ENCODE results near the gene HOXB3. TPM values are rescaled to one million over a fixed set of nuclear protein-coding genes. Genes with fewer than 3 reads are reported as not detected.

Gene HOXB3
- total and polyA plus RNA-seq, 10 donors = 3.6 to 23.1 (median 8.8) TPM

DNA sequence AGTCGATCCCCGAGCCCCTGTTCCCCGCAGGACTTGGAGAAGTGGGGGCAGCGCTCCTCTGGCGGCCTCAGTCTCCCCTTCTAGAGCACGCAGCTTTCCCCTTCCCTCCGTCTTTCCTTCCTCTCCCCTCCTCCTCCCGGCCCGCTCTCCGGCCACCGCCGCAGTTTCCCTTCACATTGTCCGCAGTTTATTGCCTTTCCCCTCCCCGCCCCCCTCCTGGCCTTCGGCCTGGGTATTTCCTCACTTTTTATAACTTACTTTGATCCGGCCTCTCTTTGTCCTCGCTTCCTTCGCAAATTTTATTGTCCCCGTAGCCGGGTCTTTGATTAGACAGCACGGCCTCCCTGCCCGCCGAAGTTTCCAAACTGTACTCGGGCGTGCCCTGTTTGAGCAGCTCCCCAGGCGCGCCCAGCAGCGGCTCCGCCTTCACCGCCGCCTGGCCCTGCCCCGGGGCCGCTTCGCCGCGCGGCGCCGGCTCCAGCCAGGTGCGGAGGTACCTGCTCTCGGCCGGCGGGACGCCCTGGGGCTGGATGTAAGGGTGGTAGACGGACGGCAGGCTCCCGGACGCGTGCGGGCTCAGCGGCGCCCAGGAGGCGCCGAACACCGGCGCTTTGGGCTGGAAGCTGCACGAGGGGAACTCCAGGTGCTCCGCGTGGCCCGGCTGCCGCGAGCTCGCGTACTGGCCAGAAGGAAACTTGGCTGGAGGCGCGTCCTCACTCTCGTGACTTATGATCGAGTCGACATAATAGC lies 35.6 kb upstream of the HOXB3 start:
- peaks cover 22 to 31% (median 26%) of the 10 kb centered on the region in 6 donors for H3K4me1 ChIP-seq
- intact Hi-C loops (cut with DNase I; ENCODE audit: low total_unique reads) = no loop called here
- no peak for TF ChIP-seq POLR2A (IDR thresholded peaks at IDR 0.05)
- TF ChIP-seq, protein P1, sequence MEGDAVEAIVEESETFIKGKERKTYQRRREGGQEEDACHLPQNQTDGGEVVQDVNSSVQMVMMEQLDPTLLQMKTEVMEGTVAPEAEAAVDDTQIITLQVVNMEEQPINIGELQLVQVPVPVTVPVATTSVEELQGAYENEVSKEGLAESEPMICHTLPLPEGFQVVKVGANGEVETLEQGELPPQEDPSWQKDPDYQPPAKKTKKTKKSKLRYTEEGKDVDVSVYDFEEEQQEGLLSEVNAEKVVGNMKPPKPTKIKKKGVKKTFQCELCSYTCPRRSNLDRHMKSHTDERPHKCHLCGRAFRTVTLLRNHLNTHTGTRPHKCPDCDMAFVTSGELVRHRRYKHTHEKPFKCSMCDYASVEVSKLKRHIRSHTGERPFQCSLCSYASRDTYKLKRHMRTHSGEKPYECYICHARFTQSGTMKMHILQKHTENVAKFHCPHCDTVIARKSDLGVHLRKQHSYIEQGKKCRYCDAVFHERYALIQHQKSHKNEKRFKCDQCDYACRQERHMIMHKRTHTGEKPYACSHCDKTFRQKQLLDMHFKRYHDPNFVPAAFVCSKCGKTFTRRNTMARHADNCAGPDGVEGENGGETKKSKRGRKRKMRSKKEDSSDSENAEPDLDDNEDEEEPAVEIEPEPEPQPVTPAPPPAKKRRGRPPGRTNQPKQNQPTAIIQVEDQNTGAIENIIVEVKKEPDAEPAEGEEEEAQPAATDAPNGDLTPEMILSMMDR (IDR thresholded peaks at IDR 0.05 in 8 of 11, conservative IDR thresholded peaks at IDR 0.05 in 3 of 11) = no peak
- TF ChIP-seq POLR2AphosphoS5 (IDR thresholded peaks at IDR 0.05) = no peak
- DNase-seq = no peak
- H3K4me3 ChIP-seq = peak overlapping the region; percentile 12 to 69 (median 40)
- no peaks in the 10 kb centered on the region for H3K9me3 ChIP-seq
- WGBS, 5 donors = 0 to 2% (median 1%) methylated on average over 64 to 69 of the region's 69 CpGs
- H3K27ac ChIP-seq = no peak overlapping the region
- H3K36me3 ChIP-seq = no peaks in the 10 kb centered on the region
- peaks cover 15 to 100% (median 100%) of the 10 kb centered on the region in 7 donors for H3K27me3 ChIP-seq (replicated peaks in 1 of 7)

DNA sequence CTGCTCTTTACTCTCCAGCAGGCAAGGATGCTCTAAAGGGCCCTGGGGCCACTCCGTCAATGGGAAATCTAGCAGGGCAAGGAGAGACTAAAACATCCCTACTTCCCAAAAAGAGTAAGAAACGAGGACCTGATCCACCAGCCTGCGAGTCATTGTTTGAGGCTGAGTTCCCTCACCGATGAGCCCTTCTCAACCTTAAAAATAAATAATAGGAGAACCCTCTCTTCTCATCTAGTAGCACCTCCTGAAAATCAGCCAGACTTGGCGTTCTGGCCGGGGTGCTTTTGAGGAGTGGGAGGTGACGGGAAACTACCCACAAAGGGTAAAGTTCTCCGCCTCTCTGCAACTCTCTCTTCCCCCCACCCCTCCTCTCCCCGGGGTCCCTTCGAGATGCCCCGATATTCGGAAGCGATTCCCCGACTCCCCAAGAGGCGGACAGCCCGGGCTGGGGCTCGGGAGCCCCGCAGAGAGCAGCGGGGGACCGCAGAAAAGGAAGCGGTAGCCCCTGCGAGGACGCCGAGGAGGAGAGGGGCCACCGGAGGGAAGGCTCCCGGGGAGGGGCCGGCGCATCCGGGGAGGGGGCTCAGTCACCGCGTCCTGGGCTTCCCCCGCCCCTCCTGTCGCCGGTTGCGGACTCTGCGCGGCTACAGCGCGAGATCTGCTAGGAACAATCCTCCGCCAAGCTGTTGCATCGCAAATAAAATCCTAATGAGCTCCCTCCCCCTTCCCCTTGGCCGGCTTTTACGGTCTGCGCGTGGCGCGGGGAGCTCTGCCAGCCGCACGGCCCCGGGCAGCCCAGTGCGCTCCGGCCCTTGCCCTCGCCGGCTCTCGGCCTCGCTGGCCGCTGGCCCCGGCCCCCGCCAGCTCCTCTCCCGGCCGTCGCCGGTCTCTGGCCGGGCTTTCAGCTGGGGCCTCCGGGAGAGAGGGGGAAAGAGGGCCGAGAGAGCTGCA lies 34.8 kb upstream of the HOXB3 start:
- no peak for DNase-seq
- Histone ChIP-seq H3K27ac (no peak overlapping the region), H3K27me3 (replicated peaks in 1 of 7) (peaks cover 16 to 100% (median 100%) of the 10 kb centered on the region in 7 donors), H3K36me3 (no peaks in the 10 kb centered on the region), H3K4me3 (peak overlapping the region in 7 of 8 donors; percentile 32 to 69 (median 40)), H3K9me3 (no peaks in the 10 kb centered on the region), H3K4me1 (peaks cover 22 to 31% (median 26%) of the 10 kb centered on the region in 6 donors)
- 2 to 3% (median 3%) methylated on average over 49 to 66 of the region's 66 CpGs for WGBS, 5 donors
- TF ChIP-seq, protein P1 (IDR thresholded peaks at IDR 0.05 in 8 of 11, conservative IDR thresholded peaks at IDR 0.05 in 3 of 11) = no peak
- TF ChIP-seq POLR2AphosphoS5 (IDR thresholded peaks at IDR 0.05) = no peak
- no peak for TF ChIP-seq POLR2A (IDR thresholded peaks at IDR 0.05)
- intact Hi-C loops (cut with DNase I; ENCODE audit: low total_unique reads) = no loop called here

DNA sequence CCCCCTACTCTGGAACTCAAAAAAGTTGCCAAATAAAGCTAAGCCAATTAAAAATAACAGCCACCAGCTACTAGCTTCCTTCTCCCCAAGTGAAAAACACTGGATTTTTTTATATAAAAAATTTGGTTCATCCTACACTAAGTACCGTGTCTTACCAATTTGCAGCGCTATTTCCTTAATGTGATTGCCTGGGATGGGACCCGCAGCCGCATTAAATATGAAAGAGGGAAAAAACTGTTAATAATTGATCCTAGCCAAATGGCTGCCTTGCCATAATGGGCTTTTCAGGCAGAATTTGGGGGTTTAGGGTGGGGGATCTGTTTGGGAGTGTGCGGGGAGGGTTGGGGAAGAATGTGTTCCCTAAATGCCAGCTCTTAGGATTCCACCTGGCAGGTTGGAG lies 34.1 kb upstream of the HOXB3 start:
- intact Hi-C loops (cut with DNase I; ENCODE audit: low total_unique reads) = no loop called here

More for the DNA sequence above, 34.1 kb upstream of the HOXB3 start:
- Histone ChIP-seq H3K4me1 (peaks cover 22 to 34% (median 26%) of the 10 kb centered on the region in 6 donors), H3K36me3 (no peaks in the 10 kb centered on the region), H3K27me3 (replicated peaks in 1 of 7) (peaks cover 21 to 100% (median 100%) of the 10 kb centered on the region in 7 donors), H3K4me3 (no peak overlapping the region), H3K9me3 (no peaks in the 10 kb centered on the region), H3K27ac (no peak overlapping the region)
- TF ChIP-seq, protein P1 (IDR thresholded peaks at IDR 0.05 in 8 of 11, conservative IDR thresholded peaks at IDR 0.05 in 3 of 11) = no peak
- TF ChIP-seq POLR2A (IDR thresholded peaks at IDR 0.05) (no peak), POLR2AphosphoS5 (IDR thresholded peaks at IDR 0.05) (no peak)
- no peak for DNase-seq
- 56 to 62% (median 58%) methylated on average over 5 of the region's 5 CpGs for WGBS, 5 donors

Measured in spleen (tissue), 11 donors.